Upper lobe of left lung (tissue), 4 donors: ENCODE results near the gene KRTAP22-1.

Source experiments
- POLR2AphosphoS5 ChIP-seq, 2 donors: sonication (generic); formaldehyde crosslinking; IDR thresholded peaks; one replicate each; pipeline ENCODE4 v1.5.1; 2017; ENCODE audit warnings: antibody characterized with exemption in 2 of 2
- TF ChIP-seq, protein P1 (sequence below), 6 experiments: fragments of 450-650 bp in 4 of 6; fragments of 200-600 bp in 2 of 6; sonication (generic) in 2 of 6; IDR thresholded peaks; one replicate each; pipeline ENCODE4 v1.5.1; 2016 to 2019; ENCODE audit warnings: antibody characterized with exemption in 6 of 6

DNA sequence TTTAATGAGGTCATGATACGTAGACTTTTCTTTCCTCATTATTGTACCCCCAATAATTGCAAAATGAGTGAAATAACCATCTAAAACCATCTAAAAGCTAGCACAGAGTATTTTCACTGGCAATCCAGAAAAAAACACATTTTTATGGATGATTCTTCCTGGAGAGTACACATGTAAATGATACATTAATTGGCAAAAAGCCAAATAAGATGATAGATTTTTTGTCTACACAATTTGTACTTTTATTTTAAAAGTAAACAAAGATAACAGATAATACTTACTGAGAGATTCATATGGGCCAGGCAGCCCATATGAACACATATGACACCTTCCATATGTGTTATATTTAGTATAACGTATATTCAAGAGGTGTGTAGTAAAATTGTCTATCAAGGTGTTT, 37.3 kb upstream of the KRTAP22-1 start:
- TF ChIP-seq, protein P1, sequence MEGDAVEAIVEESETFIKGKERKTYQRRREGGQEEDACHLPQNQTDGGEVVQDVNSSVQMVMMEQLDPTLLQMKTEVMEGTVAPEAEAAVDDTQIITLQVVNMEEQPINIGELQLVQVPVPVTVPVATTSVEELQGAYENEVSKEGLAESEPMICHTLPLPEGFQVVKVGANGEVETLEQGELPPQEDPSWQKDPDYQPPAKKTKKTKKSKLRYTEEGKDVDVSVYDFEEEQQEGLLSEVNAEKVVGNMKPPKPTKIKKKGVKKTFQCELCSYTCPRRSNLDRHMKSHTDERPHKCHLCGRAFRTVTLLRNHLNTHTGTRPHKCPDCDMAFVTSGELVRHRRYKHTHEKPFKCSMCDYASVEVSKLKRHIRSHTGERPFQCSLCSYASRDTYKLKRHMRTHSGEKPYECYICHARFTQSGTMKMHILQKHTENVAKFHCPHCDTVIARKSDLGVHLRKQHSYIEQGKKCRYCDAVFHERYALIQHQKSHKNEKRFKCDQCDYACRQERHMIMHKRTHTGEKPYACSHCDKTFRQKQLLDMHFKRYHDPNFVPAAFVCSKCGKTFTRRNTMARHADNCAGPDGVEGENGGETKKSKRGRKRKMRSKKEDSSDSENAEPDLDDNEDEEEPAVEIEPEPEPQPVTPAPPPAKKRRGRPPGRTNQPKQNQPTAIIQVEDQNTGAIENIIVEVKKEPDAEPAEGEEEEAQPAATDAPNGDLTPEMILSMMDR (IDR thresholded peaks at IDR 0.05): no peak
- no peak for TF ChIP-seq POLR2AphosphoS5 (IDR thresholded peaks at IDR 0.05)
